Stimulated activated CD4-positive, alpha-beta T cell treated with anti-CD3 and anti-CD28 coated beads, Interleukin-12 subunit alpha, Interleukin-12 subunit beta, amount 100 ng/mL, for 4 hours (primary cell): ENCODE measurements around the gene TTLL10.

Experiments
- DNase-seq: peaks from one replicate; pipeline ENCODE4 v3.0.0-alpha.2; 2020

TTLL10 gene, protein sequence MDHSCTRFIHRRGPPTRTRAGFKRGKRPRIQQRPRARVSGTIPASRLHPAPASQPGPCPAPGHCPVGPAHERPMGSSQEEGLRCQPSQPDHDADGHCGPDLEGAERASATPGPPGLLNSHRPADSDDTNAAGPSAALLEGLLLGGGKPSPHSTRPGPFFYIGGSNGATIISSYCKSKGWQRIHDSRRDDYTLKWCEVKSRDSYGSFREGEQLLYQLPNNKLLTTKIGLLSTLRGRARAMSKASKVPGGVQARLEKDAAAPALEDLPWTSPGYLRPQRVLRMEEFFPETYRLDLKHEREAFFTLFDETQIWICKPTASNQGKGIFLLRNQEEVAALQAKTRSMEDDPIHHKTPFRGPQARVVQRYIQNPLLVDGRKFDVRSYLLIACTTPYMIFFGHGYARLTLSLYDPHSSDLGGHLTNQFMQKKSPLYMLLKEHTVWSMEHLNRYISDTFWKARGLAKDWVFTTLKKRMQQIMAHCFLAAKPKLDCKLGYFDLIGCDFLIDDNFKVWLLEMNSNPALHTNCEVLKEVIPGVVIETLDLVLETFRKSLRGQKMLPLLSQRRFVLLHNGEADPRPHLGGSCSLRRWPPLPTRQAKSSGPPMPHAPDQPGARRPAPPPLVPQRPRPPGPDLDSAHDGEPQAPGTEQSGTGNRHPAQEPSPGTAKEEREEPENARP

DNA sequence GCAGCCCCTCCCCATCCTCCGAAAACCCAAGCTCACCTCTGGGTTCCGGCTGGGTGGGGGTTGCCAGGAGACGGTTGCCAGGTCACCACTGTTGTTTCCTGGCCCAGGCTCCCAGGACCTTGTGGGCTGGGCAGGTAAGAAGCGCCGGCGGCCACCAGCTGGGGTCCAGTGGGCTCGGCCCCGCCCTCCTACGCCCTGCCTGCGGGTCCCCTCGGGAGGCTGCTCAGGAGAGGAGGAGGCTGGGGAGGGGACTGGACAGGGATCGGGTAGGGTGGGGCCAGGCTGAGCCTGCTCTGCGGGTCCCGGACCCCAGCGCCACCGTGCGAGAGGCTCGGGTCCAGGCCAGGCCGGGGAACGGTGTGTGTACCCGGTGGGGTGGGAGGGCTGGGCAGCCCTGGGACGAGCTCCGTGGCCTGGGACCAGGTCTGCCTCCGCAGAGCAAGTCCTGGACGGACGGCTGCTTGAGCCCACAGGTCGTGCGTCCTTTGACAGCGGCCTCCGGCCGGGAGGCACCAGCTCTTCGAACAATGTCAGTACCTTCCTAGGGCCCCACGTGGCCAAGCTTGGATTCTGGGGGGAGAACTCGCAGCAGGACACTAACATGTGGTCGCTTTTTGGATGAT is at the start of gene TTLL10:
TTLL10 (plus strand) TSS at position 88 of the 623 bp plus-strand sequence. CDS start 5,336 bp downstream, outside the sequence.
- peak; percentile 23 for DNase-seq

- no peak for DNase-seq
Observed at GRCh38 chr1:1124508-1124785, 49.2 kb upstream of the TTLL10 start.

- DNase-seq = no peak
Observed at GRCh38 chr1:1124786-1125642, 48.7 kb upstream of the TTLL10 start.

- no peak for DNase-seq
Observed at GRCh38 chr1:1125945-1126344, 47.7 kb upstream of the TTLL10 start.

DNA sequence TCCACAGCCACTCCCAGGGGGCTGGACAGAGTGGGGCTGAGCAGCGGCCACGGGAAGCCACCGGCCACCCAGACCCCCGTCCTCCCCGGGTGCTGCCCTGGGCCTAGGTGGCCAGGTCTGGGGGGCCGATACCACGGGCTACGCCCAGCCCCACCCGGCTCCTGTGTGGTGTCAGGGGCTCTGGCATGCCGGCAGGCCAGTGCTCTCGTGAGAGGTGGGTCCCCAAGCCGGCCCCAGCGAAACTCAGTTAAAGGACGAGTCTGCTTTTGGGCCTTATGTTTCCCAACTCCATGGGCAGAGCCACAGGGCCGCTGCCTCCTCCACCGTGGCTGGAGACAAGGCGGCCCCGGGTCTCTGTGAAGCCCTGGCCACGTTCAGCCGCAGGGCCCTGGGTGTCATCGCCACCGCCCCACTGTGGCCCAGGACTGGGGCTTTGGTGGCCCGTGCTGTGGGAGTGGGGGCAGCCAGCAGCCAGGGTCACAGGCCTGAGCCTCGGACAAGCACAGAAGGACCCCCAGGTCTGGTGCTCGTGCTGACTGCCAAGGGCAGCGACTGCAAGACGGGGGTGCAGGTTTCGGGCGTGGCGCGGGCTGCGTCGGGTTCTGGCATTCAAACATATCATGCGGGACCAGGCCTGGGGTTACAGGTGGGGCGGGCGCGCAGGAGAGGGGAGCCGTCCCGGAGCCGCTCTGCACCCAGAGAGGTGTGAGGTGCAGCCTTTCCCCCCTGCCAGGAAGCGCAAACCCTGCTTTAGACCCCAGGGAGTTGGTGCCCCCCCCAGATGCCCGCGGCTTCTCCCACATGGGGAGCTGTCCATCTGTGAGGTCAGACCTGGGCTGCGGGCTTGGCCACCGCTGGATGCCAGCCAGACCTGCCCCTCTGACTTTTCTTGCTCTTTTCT is 45.9 kb upstream of the TTLL10 start:
- no peak for DNase-seq

DNA sequence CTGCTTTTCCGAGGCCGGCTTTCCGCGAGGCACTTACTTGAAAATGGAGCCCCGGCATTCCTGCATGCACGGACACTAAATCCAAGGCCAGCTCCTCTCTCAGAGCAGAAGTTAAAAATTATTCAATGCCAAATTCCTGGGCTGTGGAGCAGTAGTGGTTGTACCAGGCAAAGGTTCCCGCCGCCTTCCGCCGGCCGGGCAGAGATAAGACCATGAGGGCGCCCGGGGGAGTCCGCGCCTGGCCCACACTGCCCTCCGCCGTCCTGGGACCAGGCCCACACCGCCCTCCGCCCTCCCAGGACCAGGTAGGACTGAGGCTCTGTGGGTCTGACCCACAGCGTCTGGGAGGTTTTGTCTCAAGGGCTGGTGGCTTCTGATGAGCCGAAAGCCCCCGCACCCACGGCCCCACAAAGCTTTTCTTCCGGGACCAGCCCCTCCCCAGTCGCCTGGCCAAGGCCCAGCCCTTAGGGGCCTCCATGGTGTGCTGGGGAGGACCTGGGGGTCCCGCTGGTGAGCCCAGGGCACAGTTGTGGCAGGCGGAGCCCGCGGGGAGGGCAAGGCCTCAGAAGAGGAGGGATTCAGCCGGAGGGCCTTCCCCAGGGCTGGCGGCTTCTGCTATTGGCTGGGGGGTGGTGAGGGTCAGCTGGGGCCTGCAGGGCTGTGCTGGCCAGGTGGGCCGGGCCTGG is 45.1 kb upstream of the TTLL10 start:
- no peak for DNase-seq

- DNase-seq = no peak
Observed at GRCh38 chr1:1129381-1129821, 44.3 kb upstream of the TTLL10 start.

DNA sequence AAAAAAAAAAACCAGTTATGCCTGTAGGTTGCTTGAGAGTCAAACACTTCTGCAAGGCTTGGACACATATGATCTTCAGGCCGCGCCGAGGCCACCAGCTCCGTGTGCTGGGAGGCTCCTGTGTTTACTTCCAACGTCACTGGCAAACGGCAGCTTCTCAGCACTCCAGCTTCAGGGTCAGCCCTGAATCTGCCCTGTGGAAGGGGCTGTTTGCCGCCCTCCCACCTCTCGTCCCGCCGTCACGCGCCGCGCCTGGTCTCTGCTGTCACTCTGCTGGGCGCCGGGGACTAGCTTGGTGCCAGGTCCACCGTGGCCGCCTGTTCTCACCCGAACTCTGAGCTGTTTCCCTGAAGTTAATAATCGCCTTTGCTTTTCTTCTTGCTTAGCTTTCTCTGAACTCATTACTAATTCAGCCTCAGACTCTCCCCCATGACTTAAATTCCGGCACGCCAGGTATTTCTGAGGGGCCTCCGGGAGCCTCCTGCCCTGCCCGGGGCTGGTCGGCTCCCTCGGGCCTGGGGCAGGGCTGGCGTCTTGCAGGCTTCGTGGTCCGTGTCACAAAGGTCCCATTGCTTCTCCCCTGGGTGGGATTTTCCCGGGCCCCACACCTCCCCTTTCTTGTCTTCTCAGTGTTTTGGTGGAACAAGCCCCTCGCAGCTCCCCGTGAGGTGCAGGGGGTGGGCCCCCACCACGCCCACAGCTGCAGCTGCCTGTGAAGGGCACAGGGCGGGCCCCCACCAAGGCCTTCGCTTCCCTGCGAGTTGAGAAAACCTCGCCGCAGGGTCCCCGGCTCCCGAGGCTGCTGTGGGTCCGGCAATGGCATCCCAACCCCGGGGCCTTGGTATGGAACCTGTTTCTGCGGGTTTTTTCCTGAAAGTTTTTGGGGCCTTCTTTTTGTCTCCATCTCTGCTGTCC is 43.2 kb upstream of the TTLL10 start:
- no peak for DNase-seq

GRCh38 chr1:1132042-1132950 is 41.4 kb upstream of the TTLL10 start:
- DNase-seq = no peak

DNA sequence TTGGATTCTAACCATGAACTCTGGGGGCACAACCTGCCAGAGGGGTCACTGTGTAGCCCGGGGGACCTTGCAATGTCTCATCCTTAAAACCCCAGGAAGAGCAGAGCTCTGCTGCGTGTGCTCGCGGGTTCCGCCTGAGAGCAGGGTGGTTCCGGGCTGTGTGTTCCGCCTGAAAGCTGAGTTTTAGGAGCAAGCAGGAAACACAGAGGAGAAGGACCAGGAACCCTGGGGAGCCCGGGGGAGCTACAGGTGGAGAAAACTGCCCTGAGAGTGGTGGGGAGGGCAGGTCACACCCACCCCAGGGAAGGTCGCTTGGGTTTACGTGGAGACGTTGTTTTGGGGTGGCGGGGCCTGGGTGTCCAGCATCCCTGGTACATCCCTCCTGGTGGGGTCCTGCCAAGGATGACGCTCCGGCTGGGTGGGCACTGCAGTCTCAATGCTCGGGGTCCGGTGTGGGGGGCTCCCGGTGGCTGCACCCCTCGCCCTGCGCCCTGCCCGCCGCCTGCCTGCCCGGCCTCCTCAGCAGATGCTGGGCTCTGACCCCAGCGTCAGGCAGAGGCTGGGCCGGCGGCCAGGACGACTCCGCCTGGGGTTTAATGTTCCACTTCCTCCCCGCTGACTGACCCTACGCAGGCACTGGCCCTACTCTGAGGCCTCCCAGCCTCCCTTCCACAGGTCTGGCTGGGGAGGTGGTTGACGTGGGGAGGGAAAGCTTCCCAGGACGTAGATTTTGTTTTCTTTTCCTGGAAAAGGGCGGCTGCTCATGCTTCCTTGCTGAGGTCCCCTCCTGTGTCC is 40.5 kb upstream of the TTLL10 start:
- DNase-seq = no peak

GRCh38 chr1:1134300-1134970 is 39.2 kb upstream of the TTLL10 start:
- no peak for DNase-seq

DNA sequence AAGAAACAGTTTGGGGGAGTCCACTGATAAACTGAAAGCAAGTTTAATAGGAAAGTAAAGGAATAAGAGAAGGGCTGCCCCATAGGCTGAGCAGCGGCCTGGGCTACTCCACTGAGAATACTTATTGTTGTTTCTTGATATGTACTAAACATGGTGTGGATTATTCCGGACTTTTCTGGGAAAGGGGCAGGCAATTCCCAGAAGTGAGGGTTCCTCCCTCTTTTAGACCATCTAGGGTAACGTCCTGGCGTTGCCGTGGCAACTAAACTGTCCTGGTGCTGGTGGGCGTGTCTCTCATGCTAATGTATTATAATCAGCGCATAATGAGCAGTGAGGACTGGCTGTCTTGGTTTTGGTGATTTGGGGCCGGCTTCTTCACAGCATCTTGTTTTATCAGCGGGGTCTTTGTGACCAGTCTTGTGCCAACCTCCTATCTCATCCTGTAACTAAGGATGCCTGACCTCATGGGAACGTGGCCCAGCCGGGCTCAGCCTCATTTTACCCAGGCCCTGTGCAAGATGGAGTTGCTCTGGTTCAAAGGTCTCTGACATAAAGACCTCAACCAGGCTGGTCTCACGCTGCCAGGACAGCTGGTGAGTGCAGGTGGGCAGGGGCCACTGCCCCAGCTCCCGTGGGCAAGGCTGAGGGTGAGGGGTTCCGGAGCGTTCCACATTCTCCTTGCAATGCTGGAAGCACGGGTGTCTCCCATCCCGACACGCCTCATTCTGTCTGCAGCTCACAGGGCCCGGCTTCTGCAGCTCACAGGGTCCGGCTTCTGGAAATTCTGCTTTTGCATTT is 38.1 kb upstream of the TTLL10 start:
- DNase-seq = no peak

GRCh38 chr1:1136547-1137230 is 37.0 kb upstream of the TTLL10 start:
- DNase-seq = no peak

DNA sequence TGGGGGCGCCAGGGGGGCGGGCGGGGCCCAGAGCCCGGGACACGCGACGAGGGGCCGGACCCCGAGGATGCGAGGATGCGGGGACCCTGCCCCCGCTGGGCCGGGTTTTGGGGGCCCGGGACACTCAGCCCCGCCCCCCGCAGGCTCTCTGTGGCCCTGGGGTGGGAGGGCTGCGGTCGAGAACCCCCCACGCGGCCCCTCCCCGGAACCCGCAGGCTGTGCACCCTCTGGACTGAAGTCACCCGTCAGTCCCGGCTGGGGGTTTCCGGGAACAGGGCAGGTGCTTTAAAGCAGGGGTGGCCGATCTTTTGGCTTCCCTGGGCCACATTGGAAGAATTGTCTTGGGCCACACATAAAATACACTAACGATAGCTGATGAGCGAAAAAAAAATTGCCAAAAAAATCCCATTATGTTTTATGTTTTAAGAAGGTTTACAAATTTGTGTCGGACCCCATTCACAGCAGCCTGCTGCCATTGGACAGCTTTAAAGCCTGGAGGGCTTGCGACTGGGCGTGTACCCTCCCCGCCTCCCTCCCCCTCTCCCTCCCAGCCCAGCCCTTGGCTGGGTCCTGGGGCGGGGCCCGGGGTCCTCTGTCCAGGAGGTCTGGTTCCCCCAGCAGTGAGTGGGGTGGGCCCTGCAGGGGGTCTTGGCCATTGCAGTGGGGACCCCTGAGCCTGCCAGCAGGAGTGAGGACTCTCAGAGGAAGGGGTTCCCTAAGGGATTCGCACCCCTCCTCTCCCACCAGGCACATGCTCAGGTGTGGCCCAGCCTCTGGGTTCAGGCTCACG is 36.2 kb upstream of the TTLL10 start:
- peak; percentile 71 for DNase-seq

- DNase-seq = no peak
Observed at GRCh38 chr1:1140673-1141072, 33.0 kb upstream of the TTLL10 start.
